GM12874 (cell line): ENCODE measurements around the gene ZFP90.

Source experiments
- CTCF ChIP-seq: IDR thresholded peaks from 2 replicates; pipeline ENCODE4 v1.5.1; 2011; ENCODE audit warnings: low read depth, mild to moderate bottlenecking, control low read depth, low read length, moderate library complexity; ENCODE audit not compliant: insufficient read depth

ZFP90 gene

GRCh38 chr16:68508641-68509240, 30.4 kb upstream of the ZFP90 start:
- TF ChIP-seq CTCF = no peak

- TF ChIP-seq CTCF = no peak
Observed at GRCh38 chr16:68509381-68509780, 29.7 kb upstream of the ZFP90 start.

GRCh38 chr16:68510775-68511174, 28.3 kb upstream of the ZFP90 start:
- TF ChIP-seq CTCF = no peak

GRCh38 chr16:68512183-68512582, 26.9 kb upstream of the ZFP90 start:
- TF ChIP-seq CTCF = no peak

GRCh38 chr16:68512742-68513141, 26.3 kb upstream of the ZFP90 start:
- no peak for TF ChIP-seq CTCF

GRCh38 chr16:68514511-68514910, 24.6 kb upstream of the ZFP90 start:
- TF ChIP-seq CTCF = no peak

- TF ChIP-seq CTCF = no peak
Observed at GRCh38 chr16:68517606-68518166, 21.4 kb upstream of the ZFP90 start.
